VCaP (cell line): ENCODE measurements around the gene SPACA6.

Experiments
- H3K27ac ChIP-seq: fragments of 450-650 bp; 2 replicates; pipeline ENCODE4 v1.5.1; 2017
- CTCF ChIP-seq: fragments of 450-650 bp; conservative IDR thresholded peaks from 2 replicates; pipeline ENCODE4 v1.5.1; 2017; ENCODE audit warnings: mild to moderate bottlenecking, moderate library complexity

SPACA6 gene

GRCh38 chr19:51742789-51743188, 49.7 kb downstream of the SPACA6 start:
- no peak overlapping the region for H3K27ac ChIP-seq
- no peak for TF ChIP-seq CTCF

GRCh38 chr19:51743405-51743804, 50.3 kb downstream of the SPACA6 start:
- no peak for TF ChIP-seq CTCF
- no peak overlapping the region for H3K27ac ChIP-seq

DNA sequence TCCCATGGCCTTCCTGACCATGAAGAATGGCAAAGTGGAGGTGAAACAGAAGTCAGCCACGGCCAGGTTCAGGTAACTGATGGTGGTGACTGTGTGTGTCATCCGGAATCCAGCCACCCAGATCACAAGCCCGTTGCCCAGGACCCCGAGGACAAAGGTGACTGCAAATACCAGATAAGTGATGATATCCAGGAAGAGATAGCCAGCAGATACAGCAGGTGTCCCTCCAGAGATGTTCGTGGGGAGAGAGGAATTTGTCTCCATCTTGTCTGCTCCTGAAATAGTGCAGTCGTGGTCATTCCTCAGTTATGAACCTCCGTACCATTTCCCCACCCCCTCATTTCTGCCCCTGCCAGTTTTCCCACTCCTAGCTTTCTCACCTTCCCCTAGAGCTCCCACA, 53.6 kb downstream of the SPACA6 start:
- no peak overlapping the region for H3K27ac ChIP-seq
- no peak for TF ChIP-seq CTCF

- no peak overlapping the region for H3K27ac ChIP-seq
- no peak for TF ChIP-seq CTCF
These were observed 56.8 kb downstream of the SPACA6 start for GRCh38 chr19:51749979-51750378.

GRCh38 chr19:51750400-51751094, 57.4 kb downstream of the SPACA6 start:
- TF ChIP-seq CTCF: no peak
- H3K27ac ChIP-seq: no peak overlapping the region

GRCh38 chr19:51751655-51752054, 58.5 kb downstream of the SPACA6 start, which contains the start of gene FPR1:
FPR1 (minus strand) TSS chr19:51751878; CDS start chr19:51746994, 4,884 bp downstream.
- TF ChIP-seq CTCF: no peak
- no peak within 1 kb of the TSS for H3K27ac ChIP-seq

- TF ChIP-seq CTCF: no peak
- no peak overlapping the region for H3K27ac ChIP-seq
These were observed 61.0 kb downstream of the SPACA6 start for GRCh38 chr19:51754109-51754508.
